LHCN-M2 (cell line): ENCODE results near the gene PRSS21. TPM values are rescaled to one million over a fixed set of nuclear protein-coding genes. Genes with fewer than 3 reads are reported as not detected.
A peak's percentile ranks its signal among the peaks of the same experiment; 100 is the strongest.

ENCODE experiments used
- DNase-seq: peaks from one replicate; pipeline ENCODE4 v3.0.0-alpha.2; 2012; ENCODE audit warnings: low read depth
- total RNA-seq: library from RNA; depleted of rRNA; stranded (reverse); fragments of >200 nt; gene quantifications from 2 replicates; pipeline ENCODE4 v1.2.3, GENCODE V29; 2014

PRSS21 gene
- total RNA-seq, 1 experiment from 2014 or later: not detected

GRCh38 chr16:2824626-2825025, 7.6 kb downstream of the PRSS21 start:
- no peak for DNase-seq

- no peak for DNase-seq
Observed at GRCh38 chr16:2825049-2825742, 8.2 kb downstream of the PRSS21 start.

GRCh38 chr16:2825906-2826305, 8.9 kb downstream of the PRSS21 start:
- DNase-seq: no peak

DNA sequence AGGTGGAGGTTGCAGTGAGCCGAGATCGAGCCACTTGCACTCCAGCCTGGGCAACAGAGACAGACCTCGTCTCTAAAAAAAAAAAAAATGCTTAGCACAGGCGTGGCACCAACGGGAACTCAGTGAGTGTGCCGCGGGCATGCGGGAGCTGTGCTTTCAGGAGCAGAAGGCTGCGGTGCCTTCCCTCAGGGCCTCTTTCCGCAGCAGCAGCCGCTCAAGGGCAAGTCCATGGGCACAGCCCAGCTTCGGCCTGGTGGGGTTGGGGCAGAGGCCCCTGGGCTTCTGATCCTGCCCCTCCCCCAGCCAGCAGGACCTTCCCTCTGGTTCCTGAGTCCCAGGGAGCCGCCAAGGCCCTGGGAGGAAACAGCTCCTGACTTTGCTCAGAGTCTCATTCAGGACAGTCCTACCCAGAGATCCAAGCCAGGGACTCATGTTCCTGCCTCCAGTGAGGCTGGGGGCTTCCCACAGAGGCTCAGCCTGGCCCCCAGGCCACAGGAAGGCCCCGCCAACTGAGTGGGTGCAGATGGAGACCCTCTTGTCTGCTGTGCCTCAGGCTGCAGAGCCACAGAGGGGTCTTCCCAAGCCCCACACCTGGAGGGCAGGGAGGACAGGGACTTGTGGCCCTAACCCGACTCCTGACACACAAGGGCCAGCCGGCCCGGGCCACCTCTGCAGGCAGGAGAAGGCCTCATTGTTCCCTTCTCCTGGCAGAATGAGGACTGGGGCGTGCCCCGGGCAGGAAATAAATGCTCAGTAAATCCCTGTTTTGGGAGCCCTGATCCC, 9.7 kb downstream of the PRSS21 start:
- no peak for DNase-seq

- DNase-seq: no peak
Observed at GRCh38 chr16:2827374-2827791, 10.3 kb downstream of the PRSS21 start.

- DNase-seq: no peak
Observed at GRCh38 chr16:2827831-2828520, 10.9 kb downstream of the PRSS21 start.

GRCh38 chr16:2828521-2828840, 11.4 kb downstream of the PRSS21 start:
- no peak for DNase-seq

- DNase-seq: no peak
Observed at GRCh38 chr16:2828876-2829430, 11.9 kb downstream of the PRSS21 start.

GRCh38 chr16:2829501-2830354, 12.7 kb downstream of the PRSS21 start, which contains the start of gene ZG16B:
TSS of gene ZG16B (plus strand) at chr16:2830303. CDS start at chr16:2830442, 139 bp downstream.
- DNase-seq: no peak

- no peak for DNase-seq
Observed at GRCh38 chr16:2830355-2830695, 13.3 kb downstream of the PRSS21 start.

DNA sequence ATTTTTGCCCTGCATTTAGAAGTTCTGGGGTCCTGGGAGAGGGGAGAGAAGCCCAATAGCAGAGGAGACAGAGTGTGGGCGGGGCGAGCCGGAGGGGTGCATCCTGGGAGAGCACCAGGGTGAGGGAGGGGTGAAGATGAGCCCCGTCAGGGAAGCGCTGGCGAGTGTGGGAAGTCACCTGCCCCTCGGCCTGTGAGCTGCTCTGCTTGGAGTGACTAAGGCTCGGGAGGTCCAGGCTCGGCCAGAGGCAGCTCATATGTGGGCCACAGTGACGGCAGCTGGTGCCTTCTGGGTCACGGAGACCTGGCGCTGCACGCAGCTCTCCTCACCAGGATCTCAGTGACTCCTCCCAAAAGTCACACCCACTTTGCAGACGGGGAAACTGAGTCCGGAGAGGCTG, 14.2 kb downstream of the PRSS21 start:
- DNase-seq: no peak

DNA sequence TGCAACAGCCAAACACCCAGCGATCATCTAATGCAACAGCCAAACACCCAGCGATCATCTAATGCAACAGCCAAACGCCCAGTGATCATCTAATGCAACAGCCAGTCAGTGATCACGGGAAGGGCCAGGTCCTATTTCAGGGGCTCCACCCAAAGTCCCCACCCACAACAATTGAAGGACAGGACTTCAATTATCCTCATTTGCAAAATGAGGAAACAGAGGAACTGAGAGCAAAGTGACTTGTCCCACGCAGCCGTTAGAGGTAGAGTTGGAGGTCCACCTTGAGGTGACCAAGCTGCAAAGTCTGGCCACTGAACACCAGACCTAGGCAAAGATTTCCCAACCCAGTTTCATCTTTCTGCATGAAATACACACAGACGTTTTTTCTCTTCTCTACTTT, 16.7 kb downstream of the PRSS21 start:
- DNase-seq: no peak

DNA sequence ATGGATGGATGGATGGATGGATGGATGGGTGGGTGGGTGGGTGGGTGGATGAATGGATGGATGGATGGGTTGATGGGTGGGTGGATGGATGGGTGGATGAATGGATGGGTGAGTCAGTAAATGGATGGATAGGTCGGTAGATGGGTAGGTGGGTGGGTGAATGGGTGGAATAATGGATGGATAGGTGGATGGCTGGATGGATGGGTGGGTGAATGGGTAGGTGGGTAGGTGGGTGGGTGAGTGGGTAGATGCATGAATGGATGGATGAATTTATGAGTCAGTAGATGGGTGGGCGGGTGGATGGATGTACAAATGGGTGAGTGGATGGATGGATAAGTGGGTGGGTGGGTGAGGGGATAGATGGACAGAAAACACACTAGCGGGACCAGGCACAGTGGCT, 17.9 kb downstream of the PRSS21 start:
- DNase-seq: no peak

DNA sequence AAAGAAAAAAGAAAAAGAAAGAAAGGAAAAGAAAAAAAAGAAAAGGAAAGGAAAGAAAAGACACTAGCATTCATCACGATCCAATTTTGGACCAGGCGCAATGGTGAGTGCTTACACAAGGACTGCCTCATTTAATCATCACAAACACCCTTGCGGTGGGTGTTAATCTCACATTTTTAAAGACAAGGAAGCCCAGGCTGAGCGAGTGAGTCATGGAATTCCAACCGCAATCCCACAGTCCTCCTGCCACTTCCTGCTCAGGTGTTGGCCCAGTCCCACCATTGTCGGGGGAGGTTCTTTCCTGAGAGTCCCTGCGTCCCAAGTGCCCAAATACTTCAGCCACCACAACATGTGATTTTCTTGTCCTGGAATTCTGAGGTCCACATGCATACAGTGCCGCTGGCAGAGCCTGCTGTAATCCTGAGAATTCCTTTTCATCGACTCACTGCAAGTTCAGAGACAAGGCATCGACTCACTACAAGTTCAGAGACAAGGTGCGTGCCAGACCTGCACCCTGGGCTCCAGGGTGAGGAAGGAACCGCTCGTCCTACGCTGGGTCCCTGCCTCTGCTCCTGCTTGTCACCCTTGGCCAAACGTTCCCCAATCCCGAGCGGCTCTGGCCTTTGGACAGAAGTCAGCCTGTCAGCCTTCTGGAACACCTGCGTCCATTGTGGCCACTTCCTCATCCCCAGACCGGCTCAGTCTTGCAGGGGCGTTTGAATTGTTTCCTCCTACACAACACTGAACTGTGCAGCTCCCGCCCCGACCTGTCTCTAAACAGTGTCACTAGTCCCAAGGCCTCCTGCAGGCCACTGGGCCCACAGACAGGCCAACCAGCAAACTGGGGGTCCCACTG, 18.8 kb downstream of the PRSS21 start:
- peak; percentile 98 for DNase-seq

- no peak for DNase-seq
Observed at GRCh38 chr16:2836646-2837508, 19.8 kb downstream of the PRSS21 start.

- peak; percentile 79 for DNase-seq
Observed at GRCh38 chr16:2838928-2839327, 21.9 kb downstream of the PRSS21 start.

DNA sequence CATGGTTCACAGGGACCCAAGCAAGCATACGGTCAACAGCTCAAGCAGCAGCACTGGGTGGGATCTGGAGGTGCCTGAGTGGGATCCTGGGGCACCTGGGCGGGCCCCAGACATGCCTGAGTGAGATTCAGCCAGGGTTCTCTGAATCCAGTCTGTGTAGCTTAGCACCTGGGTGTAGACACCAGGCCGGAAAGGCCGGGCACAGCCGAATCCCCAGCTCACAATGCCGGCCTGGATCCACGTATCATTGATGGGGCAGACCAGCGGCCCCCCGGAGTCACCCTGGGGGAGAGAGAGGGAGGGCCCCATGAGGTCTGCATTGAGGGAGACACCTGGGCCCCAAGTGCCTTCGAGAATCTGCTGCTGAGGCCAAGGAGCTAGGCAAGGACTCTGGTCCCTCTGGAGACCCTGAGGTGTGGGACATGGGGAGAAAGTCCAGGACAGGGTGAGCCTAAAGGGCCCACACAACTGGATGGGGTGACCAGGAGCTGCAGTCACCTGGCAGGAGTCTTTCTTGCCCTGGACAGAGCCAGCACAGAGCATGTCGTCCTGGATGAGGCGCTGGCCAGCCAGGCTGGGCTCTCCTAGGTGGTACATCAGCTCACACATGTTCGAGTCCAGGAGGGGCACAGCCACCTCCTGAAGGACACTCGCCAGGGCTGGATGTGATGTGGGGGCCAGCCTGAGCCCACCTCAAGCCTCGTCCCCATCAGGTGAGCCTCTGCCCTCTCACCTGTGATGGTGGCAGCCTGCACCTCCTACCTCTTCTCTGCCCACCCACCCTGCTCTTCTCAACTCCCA, 22.8 kb downstream of the PRSS21 start:
- DNase-seq: no peak

DNA sequence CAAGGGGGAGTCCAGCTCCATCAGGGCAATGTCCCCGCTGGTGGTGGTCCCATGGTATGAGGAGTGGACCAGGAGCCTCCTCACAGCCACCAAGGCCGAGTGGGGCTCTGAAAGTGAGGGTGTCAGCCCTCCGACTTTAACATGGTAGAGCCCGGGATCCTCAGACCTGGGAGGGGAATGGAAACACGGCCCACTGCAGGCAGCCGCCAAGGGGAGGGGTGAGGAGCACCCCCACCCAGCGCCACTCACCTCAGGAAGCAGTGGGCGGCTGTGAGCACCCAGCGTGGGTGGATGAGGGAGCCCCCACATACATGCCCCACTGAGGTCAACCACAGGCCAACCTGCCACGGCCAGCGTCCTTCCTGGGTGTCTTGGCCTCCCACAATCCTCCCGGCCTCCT, 23.9 kb downstream of the PRSS21 start:
- no peak for DNase-seq
